Measurements from ENCODE around the gene ZNF341.
"Not testable (repeated sequence)": the region's sequence is repeated elsewhere in the genome, so short reads cannot be mapped to it uniquely, and the experiment has no call there.

The ZNF341 gene

DNA sequence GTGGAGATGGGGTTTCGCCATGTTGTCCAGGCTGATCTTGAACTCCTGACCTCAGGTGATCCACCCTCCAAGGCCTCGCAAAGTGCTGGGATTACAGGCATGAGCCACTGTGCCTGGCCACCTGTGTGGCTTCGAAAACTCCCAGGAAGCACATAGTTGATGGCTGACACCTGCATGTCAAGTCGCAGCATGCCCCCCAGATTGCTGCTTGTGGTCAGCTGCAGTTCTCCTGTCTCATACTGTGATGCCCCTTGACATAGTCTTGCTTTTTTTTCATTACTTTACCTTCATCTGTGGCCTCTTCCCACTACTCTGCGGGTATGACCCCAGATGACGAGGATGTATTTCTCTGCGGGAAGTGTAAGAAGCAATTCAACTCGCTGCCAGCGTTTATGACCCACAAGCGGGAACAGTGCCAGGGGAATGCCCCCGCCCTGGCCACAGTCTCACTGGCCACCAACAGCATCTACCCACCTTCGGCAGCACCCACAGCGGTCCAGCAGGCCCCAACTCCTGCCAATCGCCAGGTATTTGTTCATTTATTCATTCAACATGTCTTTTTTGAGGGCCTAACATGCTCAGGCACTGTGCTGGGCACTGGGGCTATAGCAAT lies 13.1 kb downstream of the ZNF341 start:
- no peak overlapping the region for H3K9ac ChIP-seq (ENCODE audit: low read depth in 1 of 2, low read length in 2 of 2)
- no peak overlapping the region for H3K4me3 ChIP-seq (ENCODE audit: low read length in 2 of 2)
- H3K36me3 ChIP-seq (ENCODE audit: control insufficient read depth in 2 of 2, insufficient read depth in 2 of 2, low read length in 2 of 2): peaks cover 0 to 3% of the 10 kb centered on the region in 2 donors
- no peak overlapping the region for H3K27ac ChIP-seq (ENCODE audit: low read depth in 2 of 2, low read length in 2 of 2)
- H3K4me1 ChIP-seq (ENCODE audit: control insufficient read depth in 2 of 2, insufficient read depth in 2 of 2, low read length in 2 of 2): peaks cover 8 to 11% of the 10 kb centered on the region in 2 donors
- H3K27me3 ChIP-seq (ENCODE audit: control insufficient read depth in 2 of 2, insufficient read depth in 2 of 2, low read length in 2 of 2): no peaks in the 10 kb centered on the region
- H3K9me3 ChIP-seq (ENCODE audit: control insufficient read depth in 2 of 2, low read length in 2 of 2): no peaks in the 10 kb centered on the region

GRCh38 chr20:33746325-33746998 lies 14.7 kb downstream of the ZNF341 start:
- Histone ChIP-seq H3K27ac (ENCODE audit: low read depth in 2 of 2, low read length in 2 of 2) (no peak overlapping the region), H3K27me3 (ENCODE audit: control insufficient read depth in 2 of 2, insufficient read depth in 2 of 2, low read length in 2 of 2) (no peaks in the 10 kb centered on the region), H3K9me3 (ENCODE audit: control insufficient read depth in 2 of 2, low read length in 2 of 2) (no peaks in the 10 kb centered on the region), H3K9ac (ENCODE audit: low read depth in 1 of 2, low read length in 2 of 2) (no peak overlapping the region), H3K36me3 (ENCODE audit: control insufficient read depth in 2 of 2, insufficient read depth in 2 of 2, low read length in 2 of 2) (peaks cover 0 to 3% of the 10 kb centered on the region in 2 donors), H3K4me1 (ENCODE audit: control insufficient read depth in 2 of 2, insufficient read depth in 2 of 2, low read length in 2 of 2) (peaks cover 8 to 11% of the 10 kb centered on the region in 2 donors), H3K4me3 (ENCODE audit: low read length in 2 of 2) (no peak overlapping the region)

DNA sequence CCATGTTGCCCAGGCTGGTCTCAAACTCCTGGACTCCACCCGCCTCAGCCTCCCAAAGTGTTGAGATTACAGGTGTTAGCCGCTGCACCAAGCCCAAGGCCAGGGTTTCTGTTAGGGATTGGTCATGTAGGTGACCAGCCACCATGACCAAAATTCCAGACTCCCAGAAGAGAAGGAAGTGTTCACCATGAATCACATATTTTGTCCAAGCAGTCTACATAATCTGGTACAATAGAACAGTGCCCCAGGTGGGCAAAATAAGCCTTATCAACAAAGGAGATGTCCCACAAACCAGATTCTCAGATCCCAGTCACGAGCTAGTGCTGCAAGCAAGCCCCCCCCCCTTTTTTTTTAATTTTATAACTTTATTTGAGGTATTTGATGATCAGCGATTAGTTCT lies 20.0 kb downstream of the ZNF341 start:
- Histone ChIP-seq H3K4me3 (ENCODE audit: low read length in 2 of 2) (no peak overlapping the region), H3K27me3 (ENCODE audit: control insufficient read depth in 2 of 2, insufficient read depth in 2 of 2, low read length in 2 of 2) (no peaks in the 10 kb centered on the region), H3K36me3 (ENCODE audit: control insufficient read depth in 2 of 2, insufficient read depth in 2 of 2, low read length in 2 of 2) (peaks cover 8 to 17% of the 10 kb centered on the region in 2 donors), H3K27ac (ENCODE audit: low read depth in 2 of 2, low read length in 2 of 2) (no peak overlapping the region), H3K9me3 (ENCODE audit: control insufficient read depth in 2 of 2, low read length in 2 of 2) (no peaks in the 10 kb centered on the region), H3K9ac (ENCODE audit: low read depth in 1 of 2, low read length in 2 of 2) (no peak overlapping the region), H3K4me1 (ENCODE audit: control insufficient read depth in 2 of 2, insufficient read depth in 2 of 2, low read length in 2 of 2) (no peaks in the 10 kb centered on the region)

- no peaks in the 10 kb centered on the region for H3K4me1 ChIP-seq (ENCODE audit: control insufficient read depth in 2 of 2, insufficient read depth in 2 of 2, low read length in 2 of 2)
- H3K27me3 ChIP-seq (ENCODE audit: control insufficient read depth in 2 of 2, insufficient read depth in 2 of 2, low read length in 2 of 2): no peaks in the 10 kb centered on the region
- no peak overlapping the region for H3K9ac ChIP-seq (ENCODE audit: low read depth in 1 of 2, low read length in 2 of 2)
- H3K4me3 ChIP-seq (ENCODE audit: low read length in 2 of 2): no peak overlapping the region
- H3K36me3 ChIP-seq (ENCODE audit: control insufficient read depth in 2 of 2, insufficient read depth in 2 of 2, low read length in 2 of 2): peaks cover 14 to 23% of the 10 kb centered on the region in 2 donors
- H3K27ac ChIP-seq (ENCODE audit: low read depth in 2 of 2, low read length in 2 of 2): no peak overlapping the region
- no peaks in the 10 kb centered on the region for H3K9me3 ChIP-seq (ENCODE audit: control insufficient read depth in 2 of 2, low read length in 2 of 2)
These were observed 21.3 kb downstream of the ZNF341 start for GRCh38 chr20:33753143-33753542.

DNA sequence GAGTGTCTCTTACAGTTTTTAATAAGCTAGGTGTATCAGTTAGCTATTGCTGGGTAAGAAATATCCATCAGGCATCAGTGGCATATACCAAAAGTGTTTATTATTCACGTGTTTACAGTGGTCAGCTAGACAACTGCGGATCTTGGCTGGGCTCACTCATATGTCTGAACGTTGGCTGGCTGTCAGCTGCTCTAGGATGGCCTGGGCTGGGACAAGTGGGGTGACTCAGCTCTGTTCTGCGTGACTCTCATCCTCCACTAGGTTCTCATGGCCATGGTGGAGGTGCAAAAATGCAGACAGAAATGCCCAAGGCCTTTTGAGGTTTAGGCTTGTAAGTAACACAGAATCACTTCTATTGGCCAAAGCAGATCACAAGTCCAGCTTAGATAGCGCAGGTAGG lies 22.0 kb downstream of the ZNF341 start:
- Histone ChIP-seq H3K27ac (ENCODE audit: low read depth in 2 of 2, low read length in 2 of 2) (no peak overlapping the region), H3K4me3 (ENCODE audit: low read length in 2 of 2) (no peak overlapping the region), H3K9ac (ENCODE audit: low read depth in 1 of 2, low read length in 2 of 2) (no peak overlapping the region), H3K36me3 (ENCODE audit: control insufficient read depth in 2 of 2, insufficient read depth in 2 of 2, low read length in 2 of 2) (peaks cover 14 to 26% of the 10 kb centered on the region in 2 donors), H3K9me3 (ENCODE audit: control insufficient read depth in 2 of 2, low read length in 2 of 2) (no peaks in the 10 kb centered on the region), H3K4me1 (ENCODE audit: control insufficient read depth in 2 of 2, insufficient read depth in 2 of 2, low read length in 2 of 2) (no peaks in the 10 kb centered on the region), H3K27me3 (ENCODE audit: control insufficient read depth in 2 of 2, insufficient read depth in 2 of 2, low read length in 2 of 2) (no peaks in the 10 kb centered on the region)

DNA sequence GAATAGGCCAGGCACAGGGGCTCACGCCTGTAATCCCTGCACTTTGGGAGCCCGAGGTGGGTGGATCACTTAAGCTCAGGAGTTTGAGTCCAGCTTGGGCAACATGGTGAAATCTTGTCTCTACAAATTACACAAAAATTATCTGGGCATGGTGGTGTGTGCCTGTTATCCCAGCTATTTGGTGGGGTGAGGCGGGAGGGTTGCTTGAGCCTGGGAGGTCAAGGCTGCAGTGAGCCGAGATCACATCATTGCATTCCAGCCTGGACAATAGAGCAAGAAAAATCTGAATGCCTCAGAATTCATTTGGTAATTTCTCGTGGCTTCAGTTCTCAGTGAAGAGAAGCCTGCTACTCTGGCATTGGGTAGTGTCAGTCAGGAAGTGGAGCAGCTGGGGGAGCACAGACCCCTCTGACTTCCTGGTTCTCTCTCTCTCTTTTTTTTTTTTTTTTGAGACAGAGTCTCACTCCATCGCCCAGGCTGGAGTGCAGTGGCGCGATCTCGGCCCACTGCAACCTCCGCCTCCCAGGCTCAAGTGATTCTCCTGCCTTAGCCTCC lies 24.2 kb downstream of the ZNF341 start:
- not testable (repeated sequence) for H3K9ac ChIP-seq (ENCODE audit: low read depth in 1 of 2, low read length in 2 of 2); H3K4me1 ChIP-seq (ENCODE audit: control insufficient read depth in 2 of 2, insufficient read depth in 2 of 2, low read length in 2 of 2); H3K9me3 ChIP-seq (ENCODE audit: control insufficient read depth in 2 of 2, low read length in 2 of 2); H3K27ac ChIP-seq (ENCODE audit: low read depth in 2 of 2, low read length in 2 of 2); H3K4me3 ChIP-seq (ENCODE audit: low read length in 2 of 2); H3K27me3 ChIP-seq (ENCODE audit: control insufficient read depth in 2 of 2, insufficient read depth in 2 of 2, low read length in 2 of 2)
- H3K36me3 ChIP-seq (ENCODE audit: control insufficient read depth in 2 of 2, insufficient read depth in 2 of 2, low read length in 2 of 2): peaks cover 14 to 26% of the 10 kb centered on the region in 2 donors

DNA sequence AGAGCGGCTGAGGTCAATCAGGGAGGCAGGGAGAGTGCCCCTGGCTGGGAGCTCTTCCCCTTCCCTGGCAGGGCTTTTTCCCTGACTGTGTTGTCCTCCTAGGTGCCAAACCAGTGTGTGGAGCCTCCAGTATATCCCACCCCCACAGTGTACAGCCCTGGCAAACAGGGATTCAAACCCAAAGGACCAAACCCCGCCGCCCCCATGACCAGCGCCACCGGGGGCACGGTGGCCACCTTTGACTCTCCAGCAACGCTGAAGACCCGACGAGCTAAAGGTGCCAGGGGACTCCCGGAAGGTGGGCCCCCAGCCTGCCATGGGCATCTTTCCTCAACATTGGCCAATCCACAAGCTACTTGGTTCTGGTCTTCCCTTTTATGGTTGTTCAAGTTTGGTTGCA lies 25.2 kb downstream of the ZNF341 start:
- Histone ChIP-seq H3K9me3 (ENCODE audit: control insufficient read depth in 2 of 2, low read length in 2 of 2) (no peaks in the 10 kb centered on the region), H3K27me3 (ENCODE audit: control insufficient read depth in 2 of 2, insufficient read depth in 2 of 2, low read length in 2 of 2) (no peaks in the 10 kb centered on the region), H3K36me3 (ENCODE audit: control insufficient read depth in 2 of 2, insufficient read depth in 2 of 2, low read length in 2 of 2) (peaks cover 14 to 30% of the 10 kb centered on the region in 2 donors), H3K4me1 (ENCODE audit: control insufficient read depth in 2 of 2, insufficient read depth in 2 of 2, low read length in 2 of 2) (no peaks in the 10 kb centered on the region), H3K9ac (ENCODE audit: low read depth in 1 of 2, low read length in 2 of 2) (no peak overlapping the region), H3K27ac (ENCODE audit: low read depth in 2 of 2, low read length in 2 of 2) (no peak overlapping the region), H3K4me3 (ENCODE audit: low read length in 2 of 2) (no peak overlapping the region)

DNA sequence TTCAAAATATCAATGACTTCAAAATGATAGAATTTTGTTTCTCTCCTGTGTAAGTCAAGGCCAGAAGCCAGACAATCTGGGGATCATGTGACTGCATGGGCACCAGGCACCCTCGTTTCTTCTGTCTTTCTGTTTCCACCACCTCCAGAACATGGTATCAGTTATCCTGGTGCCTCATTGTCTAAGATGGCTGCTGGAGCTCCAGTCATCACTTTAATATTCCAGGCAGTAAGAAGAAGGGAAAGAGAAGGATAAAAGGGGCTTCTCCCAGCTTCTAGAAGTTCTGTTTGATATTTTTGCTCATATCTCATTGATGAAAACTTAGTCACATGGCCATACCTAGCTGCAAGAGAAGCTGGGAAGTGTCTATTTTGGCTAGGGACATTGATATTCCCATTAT lies 25.7 kb downstream of the ZNF341 start:
- Histone ChIP-seq H3K9ac (ENCODE audit: low read depth in 1 of 2, low read length in 2 of 2) (no peak overlapping the region), H3K4me1 (ENCODE audit: control insufficient read depth in 2 of 2, insufficient read depth in 2 of 2, low read length in 2 of 2) (no peaks in the 10 kb centered on the region), H3K27ac (ENCODE audit: low read depth in 2 of 2, low read length in 2 of 2) (no peak overlapping the region), H3K9me3 (ENCODE audit: control insufficient read depth in 2 of 2, low read length in 2 of 2) (no peaks in the 10 kb centered on the region), H3K36me3 (ENCODE audit: control insufficient read depth in 2 of 2, insufficient read depth in 2 of 2, low read length in 2 of 2) (peaks cover 14 to 31% of the 10 kb centered on the region in 2 donors), H3K27me3 (ENCODE audit: control insufficient read depth in 2 of 2, insufficient read depth in 2 of 2, low read length in 2 of 2) (no peaks in the 10 kb centered on the region), H3K4me3 (ENCODE audit: low read length in 2 of 2) (no peak overlapping the region)

DNA sequence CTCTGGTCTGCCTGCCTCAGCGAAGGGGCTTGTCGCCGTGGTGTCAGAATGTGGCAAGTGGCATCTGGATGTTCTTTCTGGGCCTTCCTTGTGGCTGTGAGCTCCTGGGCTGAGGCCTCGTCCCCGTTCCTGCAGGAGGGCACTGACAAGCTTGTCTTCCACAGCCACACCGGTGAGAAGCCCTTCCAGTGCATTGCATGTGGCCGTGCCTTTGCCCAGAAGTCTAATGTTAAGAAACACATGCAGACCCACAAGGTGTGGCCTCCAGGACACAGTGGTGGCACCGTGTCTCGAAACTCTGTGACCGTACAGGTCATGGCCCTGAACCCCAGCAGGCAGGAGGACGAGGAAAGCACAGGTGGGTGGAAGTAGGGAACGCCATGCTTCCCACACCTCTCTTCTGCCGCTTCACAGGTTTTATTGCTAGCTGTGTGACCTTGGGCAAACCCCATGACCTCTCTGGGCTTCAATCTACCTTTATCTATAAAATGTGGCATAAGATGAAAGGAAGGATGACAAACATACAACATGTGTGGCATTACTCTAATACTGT lies 30.0 kb downstream of the ZNF341 start:
- Histone ChIP-seq H3K4me1 (ENCODE audit: control insufficient read depth in 2 of 2, insufficient read depth in 2 of 2, low read length in 2 of 2) (no peaks in the 10 kb centered on the region), H3K9ac (ENCODE audit: low read depth in 1 of 2, low read length in 2 of 2) (no peak overlapping the region), H3K9me3 (ENCODE audit: control insufficient read depth in 2 of 2, low read length in 2 of 2) (no peaks in the 10 kb centered on the region), H3K4me3 (ENCODE audit: low read length in 2 of 2) (no peak overlapping the region), H3K27ac (ENCODE audit: low read depth in 2 of 2, low read length in 2 of 2) (no peak overlapping the region), H3K36me3 (ENCODE audit: control insufficient read depth in 2 of 2, insufficient read depth in 2 of 2, low read length in 2 of 2) (peaks cover 6 to 19% of the 10 kb centered on the region in 2 donors), H3K27me3 (ENCODE audit: control insufficient read depth in 2 of 2, insufficient read depth in 2 of 2, low read length in 2 of 2) (no peaks in the 10 kb centered on the region)

- H3K4me1 ChIP-seq (ENCODE audit: control insufficient read depth in 2 of 2, insufficient read depth in 2 of 2, low read length in 2 of 2): no peaks in the 10 kb centered on the region
- H3K4me3 ChIP-seq (ENCODE audit: low read length in 2 of 2): no peak overlapping the region
- H3K9me3 ChIP-seq (ENCODE audit: control insufficient read depth in 2 of 2, low read length in 2 of 2): no peaks in the 10 kb centered on the region
- no peak overlapping the region for H3K27ac ChIP-seq (ENCODE audit: low read depth in 2 of 2, low read length in 2 of 2)
- peaks cover 0 to 9% of the 10 kb centered on the region in 2 donors for H3K36me3 ChIP-seq (ENCODE audit: control insufficient read depth in 2 of 2, insufficient read depth in 2 of 2, low read length in 2 of 2)
- no peak overlapping the region for H3K9ac ChIP-seq (ENCODE audit: low read depth in 1 of 2, low read length in 2 of 2)
- H3K27me3 ChIP-seq (ENCODE audit: control insufficient read depth in 2 of 2, insufficient read depth in 2 of 2, low read length in 2 of 2): no peaks in the 10 kb centered on the region
These were observed 33.3 kb downstream of the ZNF341 start for GRCh38 chr20:33765099-33765498.
